NB4 (cell line): ENCODE measurements around the gene HDAC4.
A peak's percentile ranks its signal among the peaks of the same experiment; 100 is the strongest.

Source experiments
- DNase-seq: peaks from one replicate; pipeline ENCODE4 v3.0.0; 2010; ENCODE audit warnings: low read depth
- H3K4me3 ChIP-seq: one replicate; pipeline ENCODE4 v1.5.1; 2011; ENCODE audit warnings: mild to moderate bottlenecking, low read depth, low read length, moderate library complexity
- CTCF ChIP-seq: IDR thresholded peaks from one replicate; pipeline ENCODE4 v1.5.1; 2012; ENCODE audit warnings: low read depth, low read length
- MAX ChIP-seq: IDR thresholded peaks from 2 replicates; pipeline ENCODE4 v1.6.1; 2011; ENCODE audit warnings: low read depth, low read length
- MYC ChIP-seq: IDR thresholded peaks from 2 replicates; pipeline ENCODE4 v1.6.1; 2011; ENCODE audit warnings: low read depth, low read length
- POLR2A ChIP-seq: IDR thresholded peaks from 2 replicates; pipeline ENCODE4 v1.6.1; 2011; ENCODE audit warnings: mild to moderate bottlenecking; ENCODE audit not compliant: insufficient read length; ENCODE audit errors: extremely low read depth

Gene HDAC4

GRCh38 chr2:239062743-239063142 lies 338.1 kb downstream of the HDAC4 start:
- no peak overlapping the region for H3K4me3 ChIP-seq
- no peak for DNase-seq
- TF ChIP-seq MAX = no peak
- no peak for TF ChIP-seq MYC
- no peak for TF ChIP-seq CTCF
- no peak for TF ChIP-seq POLR2A

- DNase-seq = no peak
- no peak overlapping the region for H3K4me3 ChIP-seq
- TF ChIP-seq MYC = no peak
- no peak for TF ChIP-seq POLR2A
- TF ChIP-seq CTCF = no peak
- TF ChIP-seq MAX = no peak
These were observed 338.8 kb downstream of the HDAC4 start for GRCh38 chr2:239061824-239062570.

- DNase-seq = no peak
- no peak for TF ChIP-seq POLR2A
- TF ChIP-seq CTCF = no peak
- no peak for TF ChIP-seq MAX
- no peak for TF ChIP-seq MYC
These were observed 339.6 kb downstream of the HDAC4 start for GRCh38 chr2:239061121-239061666.

GRCh38 chr2:239060676-239061075 lies 340.1 kb downstream of the HDAC4 start:
- no peak for TF ChIP-seq MYC
- no peak for TF ChIP-seq MAX
- TF ChIP-seq POLR2A = no peak
- TF ChIP-seq CTCF = no peak
- no peak for DNase-seq
- H3K4me3 ChIP-seq = no peak overlapping the region

More at GRCh38 chr2:239061121-239061666, 339.6 kb downstream of the HDAC4 start:
- no peak overlapping the region for H3K4me3 ChIP-seq

GRCh38 chr2:239059854-239060253 lies 341.0 kb downstream of the HDAC4 start:
- H3K4me3 ChIP-seq = no peak overlapping the region
- TF ChIP-seq POLR2A = no peak
- DNase-seq = no peak

GRCh38 chr2:239058766-239059165 lies 342.1 kb downstream of the HDAC4 start:
- no peak overlapping the region for H3K4me3 ChIP-seq
- DNase-seq = peak; percentile 20
- no peak for TF ChIP-seq MYC
- TF ChIP-seq CTCF = no peak
- no peak for TF ChIP-seq MAX
- TF ChIP-seq POLR2A = no peak
